GM12878 (cell line): ENCODE data around the gene ATG13. TPM values are rescaled to one million over a fixed set of nuclear protein-coding genes. Genes with fewer than 3 reads are reported as not detected.

Source experiments
- ATAC-seq: fragments of 200-7000 bp; cut with Tn5 transposase; 3 replicates; pipeline ENCODE4 v1.9.1; 2020; ENCODE audit warnings: mild to moderate bottlenecking, moderate library complexity
- BruUV-seq: library from RNA; stranded (reverse); fragments of 400-500 nt; replicated peaks from 2 replicates; lab custom pipeline; 2021; lab: Mats Ljungman, UMichigan
- CTCF ChIA-PET: fragments of 300-600 bp; sonication (Branson Sonifier 250); formaldehyde crosslinking; extraction: SDS; loops from one replicate; lab custom pipeline; 2021; ENCODE audit warnings: inconsistent platforms; lab: Yijun Ruan, JAX
- POLR2A ChIA-PET: fragments of 350-600 bp; formaldehyde crosslinking; extraction: SDS; loops from one replicate; lab custom pipeline; 2021; ENCODE audit warnings: inconsistent platforms; lab: Charles Lee
- RAD21 ChIA-PET: fragments of 300-600 bp; sonication (Branson Sonifier 250); formaldehyde crosslinking; loops from one replicate; lab custom pipeline; 2023; ENCODE audit warnings: antibody characterized with exemption; ENCODE audit not compliant: unreplicated experiment; lab: Charles Lee
- SMC1A ChIA-PET: fragments of 300-600 bp; sonication (Branson Sonifier 250); formaldehyde crosslinking; loops from one replicate; lab custom pipeline; 2023; ENCODE audit not compliant: unreplicated experiment, uncharacterized antibody; lab: Charles Lee
- DNase-seq: peaks from one replicate; pipeline ENCODE4 v3.0.0-alpha.2; 2011; ENCODE audit warnings: low read depth, low spot score
- FAIRE-seq: peaks from 3 replicates; lab custom pipeline; 2011; peaks lifted over from hg19 to GRCh38; lab: Jason Lieb, UNC
- H2AFZ ChIP-seq: 2 replicates; pipeline ENCODE4 v1.6.0; 2011; ENCODE audit warnings: low read depth, low read length, control low read depth; ENCODE audit not compliant: control insufficient read depth
- H3K27ac ChIP-seq: 2 replicates; pipeline ENCODE4 v1.5.1; 2011; ENCODE audit warnings: control low read depth; ENCODE audit not compliant: control insufficient read depth, insufficient read depth
- H3K27me3 ChIP-seq, 2 experiments: replicated peaks in 1 of 2; 2 replicates each; pipeline versions ENCODE4 v1.6.0 to v1.6.1; 2011; ENCODE audit warnings: low read length in 1 of 2; ENCODE audit not compliant: control insufficient read depth in 2 of 2, insufficient read depth in 2 of 2
- H3K36me3 ChIP-seq, 2 experiments: 2 replicates each; pipeline ENCODE4 v1.5.1; 2011; ENCODE audit warnings: low read length in 1 of 2; ENCODE audit not compliant: control insufficient read depth in 2 of 2, insufficient read depth in 2 of 2
- H3K4me1 ChIP-seq: 2 replicates; pipeline ENCODE4 v1.6.1; 2011; ENCODE audit warnings: mild to moderate bottlenecking, low read length, moderate library complexity, mixed read lengths; ENCODE audit not compliant: control insufficient read depth, insufficient read depth
- H3K4me2 ChIP-seq: 2 replicates; pipeline ENCODE4 v1.6.0; 2011; ENCODE audit warnings: control low read depth; ENCODE audit not compliant: control insufficient read depth, insufficient read depth
- H3K4me3 ChIP-seq: fragments of 200-600 bp; sonication (generic); 2 replicates; pipeline ENCODE4 v1.5.1; 2016
- H3K79me2 ChIP-seq: 2 replicates; pipeline ENCODE4 v1.6.0; 2011; ENCODE audit warnings: low read length; ENCODE audit not compliant: control insufficient read depth, insufficient read depth
- H3K9ac ChIP-seq: 2 replicates; pipeline ENCODE4 v1.8.0; 2011; ENCODE audit warnings: low read length, control low read depth, mixed read lengths; ENCODE audit not compliant: control insufficient read depth, insufficient read depth
- H3K9me3 ChIP-seq: replicated peaks from 3 replicates; pipeline ENCODE4 v1.5.1; 2011; ENCODE audit warnings: mild to moderate bottlenecking, low read length; ENCODE audit not compliant: control insufficient read depth, insufficient read depth
- H4K20me1 ChIP-seq: 2 replicates; pipeline ENCODE4 v1.6.0; 2011; ENCODE audit not compliant: control insufficient read depth, insufficient read depth
- BCL3 ChIP-seq: IDR thresholded peaks from 2 replicates; pipeline ENCODE4 v1.6.1; 2011; ENCODE audit warnings: borderline replicate concordance, low read depth, mild to moderate bottlenecking, moderate library complexity, low read length; ENCODE audit not compliant: insufficient read depth, poor library complexity, severe bottlenecking
- BMI1 ChIP-seq: fragments of 450-650 bp; IDR thresholded peaks from 2 replicates; pipeline ENCODE4 v1.6.1; 2016; ENCODE audit warnings: mild to moderate bottlenecking, moderate library complexity, borderline replicate concordance
- DPF2 ChIP-seq: fragments of 450-650 bp; IDR thresholded peaks from 2 replicates; pipeline ENCODE4 v1.6.1; 2017; ENCODE audit warnings: mild to moderate bottlenecking
- ETV6 ChIP-seq, 2 experiments: fragments of 450-650 bp in 1 of 2; IDR thresholded peaks in 1 of 2; conservative IDR thresholded peaks in 1 of 2; 2 replicates each; pipeline ENCODE4 v1.6.1; 2014; ENCODE audit warnings: antibody characterized with exemption in 1 of 2, borderline replicate concordance in 1 of 2, low read depth in 1 of 2, mild to moderate bottlenecking in 1 of 2, moderate library complexity in 1 of 2
- FOXK2 ChIP-seq: fragments of 450-650 bp; IDR thresholded peaks from 2 replicates; pipeline ENCODE4 v1.6.1; 2017; ENCODE audit warnings: mild to moderate bottlenecking, moderate library complexity
- FOXM1 ChIP-seq: IDR thresholded peaks from 2 replicates; pipeline ENCODE4 v1.6.1; 2012; ENCODE audit warnings: low read depth, mild to moderate bottlenecking, inconsistent platforms, low read length, moderate library complexity
- HCFC1 ChIP-seq: fragments of 150-350 bp; IDR thresholded peaks from 2 replicates; pipeline ENCODE4 v1.6.1; 2014; ENCODE audit warnings: low read length
- IKZF1 ChIP-seq: fragments of 450-650 bp; conservative IDR thresholded peaks from 2 replicates; pipeline ENCODE4 v1.6.1; 2017; ENCODE audit warnings: antibody characterized with exemption, mild to moderate bottlenecking
- JUNB ChIP-seq: IDR thresholded peaks from 2 replicates; pipeline ENCODE4 v1.6.1; 2016; ENCODE audit warnings: antibody characterized with exemption, mild to moderate bottlenecking
- POLR2A ChIP-seq: IDR thresholded peaks from 2 replicates; pipeline ENCODE4 v1.6.1; 2011; ENCODE audit warnings: low read depth, mild to moderate bottlenecking, low read length
- POU2F2 ChIP-seq: IDR thresholded peaks from 3 replicates; pipeline ENCODE4 v1.6.1; 2011; ENCODE audit warnings: low read depth, mild to moderate bottlenecking, low read length, borderline replicate concordance
- RUNX3 ChIP-seq: IDR thresholded peaks from 2 replicates; pipeline ENCODE4 v1.6.1; 2012; ENCODE audit warnings: low read length, inconsistent platforms
- SIX5 ChIP-seq: IDR thresholded peaks from 2 replicates; pipeline ENCODE4 v1.6.1; 2011; ENCODE audit warnings: mild to moderate bottlenecking, low read depth, low read length, moderate library complexity; ENCODE audit not compliant: severe bottlenecking
- SMAD1 ChIP-seq: fragments of 450-650 bp; IDR thresholded peaks from 2 replicates; pipeline ENCODE4 v1.6.1; 2018; ENCODE audit warnings: mild to moderate bottlenecking, low read depth; ENCODE audit not compliant: partially characterized antibody
- SMARCA5 ChIP-seq: fragments of 450-650 bp; IDR thresholded peaks from 2 replicates; pipeline ENCODE4 v1.6.1; 2017; ENCODE audit warnings: mild to moderate bottlenecking
- SMC3 ChIP-seq: IDR thresholded peaks from 2 replicates; pipeline ENCODE4 v1.6.1; 2011; ENCODE audit warnings: low read length, improper control_type of control experiment, borderline replicate concordance
- SUPT20H ChIP-seq: IDR thresholded peaks from 2 replicates; pipeline ENCODE4 v1.6.1; 2011; ENCODE audit warnings: low read depth, mild to moderate bottlenecking, low read length, moderate library complexity, borderline replicate concordance; ENCODE audit not compliant: control insufficient read depth
- WRNIP1 ChIP-seq: IDR thresholded peaks from 2 replicates; pipeline ENCODE4 v1.6.1; 2011; ENCODE audit warnings: low read depth, low read length, improper control_type of control experiment, borderline replicate concordance
- ZZZ3 ChIP-seq: IDR thresholded peaks from 2 replicates; pipeline ENCODE4 v1.6.1; 2011; ENCODE audit warnings: low read depth; ENCODE audit not compliant: control insufficient read depth, insufficient read length
- WGBS: methylation state at CpG from one replicate; pipeline ENCODE4 v1.1.6; 2016; ENCODE audit warnings: low lambda C conversion rate; ENCODE audit not compliant: insufficient replicate concordance, insufficient coverage; ENCODE audit errors: missing lambda C conversion rate; 5-methylcytosine and 5-hydroxymethylcytosine counted together
- in situ Hi-C: fragments of 300-500 bp; cut with MboI; formaldehyde crosslinking; loops from 9 replicates; pipeline ENCODE4 v1.14.3; 2018; ENCODE audit warnings: mixed read lengths
- intact Hi-C: fragments of 100-400 bp; cut with micrococcal nuclease; formaldehyde crosslinking; loops from one replicate; pipeline ENCODE4 v1.14.2; 2022; ENCODE audit not compliant: unreplicated experiment
- polyA plus RNA-seq, 11 experiments: library from polyadenylated mRNA; depleted of rRNA in 4 of 11; unstranded in 6 of 11; stranded (reverse) in 5 of 11; fragments of >200 nt; fragmentation: Nextera tagmentation in 4 of 11; fragmentation: Illumina TruSeq in 1 of 11; extraction: Ambion mirVana in 4 of 11; extraction: Trizol in 1 of 11; gene quantifications; 1 replicate in 1 of 11; 2 replicates in 10 of 11; pipeline versions ENCODE4 v1.2.1 to v1.2.3, GENCODE V29; 2011 to 2016; ENCODE audit warnings: inconsistent platforms in 2 of 11, missing spikeins in 2 of 11, low read depth in 1 of 11
- total RNA-seq, 4 experiments: library from RNA; depleted of rRNA in 3 of 4; stranded (reverse); fragments of >200 nt in 3 of 4; fragmentation: Illumina TruSeq in 1 of 4; extraction: Trizol in 1 of 4; gene quantifications; 2 replicates each; pipeline versions ENCODE4 v1.2.1 to v1.2.3, GENCODE V29; 2013 to 2021
- TF ChIP-seq, protein P1 (sequence below): fragments of 450-650 bp; IDR thresholded peaks from 2 replicates; pipeline ENCODE4 v1.6.1; 2017; ENCODE audit warnings: mild to moderate bottlenecking, low read depth, inconsistent platforms; ENCODE audit not compliant: poor library complexity, severe bottlenecking

Gene ATG13
- total and polyA plus RNA-seq, 10 of the 15 experiments (the other 5 are each of a cell fraction or from before 2014, with no cell fraction given), result 10.9 to 61.6 (median 50.9) TPM

DNA sequence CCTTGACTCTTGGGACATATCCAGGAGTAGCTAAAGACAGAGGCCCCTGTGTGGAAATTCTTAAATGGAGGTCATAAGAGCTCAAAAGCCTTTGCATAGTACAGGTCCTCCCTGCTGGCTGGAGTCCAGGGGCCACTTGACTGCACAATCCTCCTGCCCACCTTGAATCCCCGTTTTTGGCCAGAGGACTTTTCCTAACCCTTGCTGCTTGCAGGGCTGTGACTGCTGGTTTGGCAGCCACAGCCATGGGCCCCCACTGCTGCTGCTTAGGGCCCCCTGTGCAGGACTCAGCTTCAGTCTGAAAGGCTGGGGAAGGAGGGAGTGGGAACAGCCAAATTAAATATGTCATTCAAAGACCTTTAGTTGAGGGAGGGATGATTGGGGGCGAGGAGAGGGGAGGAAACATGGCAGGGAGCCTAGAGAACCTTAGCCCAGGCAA is 49.7 kb downstream of the ATG13 start (continued):
- no peak for TF ChIP-seq SUPT20H
- no peak for TF ChIP-seq SIX5
- no peak for TF ChIP-seq ZZZ3
- TF ChIP-seq FOXK2, result no peak
- no peak for TF ChIP-seq RUNX3

DNA sequence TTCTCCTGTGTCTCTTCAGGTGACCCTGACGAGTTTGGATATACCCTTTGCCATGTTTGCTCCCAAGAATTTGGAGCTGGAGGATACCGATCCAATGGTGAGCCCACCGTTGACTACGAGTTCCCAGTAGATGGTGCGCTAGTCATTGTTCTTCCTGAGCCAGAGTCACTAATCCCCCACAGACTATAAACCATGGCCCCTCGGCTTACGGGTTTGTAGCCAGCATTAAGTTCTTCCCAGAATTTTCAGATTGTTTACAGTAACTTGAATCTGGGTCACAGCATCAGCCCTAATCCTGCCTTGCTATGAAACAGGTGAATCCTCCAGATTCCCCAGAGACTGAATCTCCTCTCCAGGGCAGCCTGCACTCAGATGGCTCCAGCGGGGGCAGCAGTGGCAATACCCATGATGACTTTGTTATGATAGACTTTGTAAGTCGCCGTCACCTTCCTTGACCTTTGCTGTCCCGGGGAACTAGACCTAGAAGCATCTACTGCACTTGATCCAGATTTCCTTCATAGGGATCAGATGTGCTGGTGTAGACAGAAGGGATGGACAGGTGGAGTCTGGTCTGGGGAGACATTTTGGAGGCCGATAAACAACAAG is 51.2 kb downstream of the ATG13 start:
- Histone ChIP-seq H3K79me2 (no peaks in the 10 kb centered on the region), H3K9me3 (no peaks in the 10 kb centered on the region), H3K4me1 (no peaks in the 10 kb centered on the region), H3K9ac (no peak overlapping the region), H3K36me3 (peaks cover 17 to 31% of the 10 kb centered on the region in 2 experiments), H3K4me3 (no peak overlapping the region), H3K27ac (no peak overlapping the region), H3K4me2 (no peak overlapping the region), H3K27me3 (no peaks in the 10 kb centered on the region), H4K20me1 (no peaks in the 10 kb centered on the region), H2AFZ (no peak overlapping the region)
- intact Hi-C loops (no loop called here), in situ Hi-C loops (no loop called here)
- RAD21 ChIA-PET, result no interaction called here
- FAIRE-seq (no peak), DNase-seq (no peak), ATAC-seq (no peak)
- CTCF ChIA-PET, result no interaction called here
- WGBS, result 89% methylated on average over 12 of the region's 12 CpGs
- POLR2A ChIA-PET, result interaction anchor here (0.6 kb wide), 1 partner anchor 35 kb away, joined by 3 read pairs; no protein-coding TSS in a partner anchor
- SMC1A ChIA-PET, result no interaction called here
- no TSS peak for BruUV-seq
- TF ChIP-seq SMARCA5 (no peak), IKZF1 (no peak), JUNB (no peak), POLR2A (no peak), SMC3 (no peak), BCL3 (no peak), HCFC1 (no peak), FOXM1 (no peak), SMAD1 (no peak), ETV6 (conservative IDR thresholded peaks at IDR 0.05 in 1 of 2, IDR thresholded peaks at IDR 0.05 in 1 of 2; ENCODE audit: borderline replicate concordance in 1 of 2, low read depth in 1 of 2) (no peak), WRNIP1 (no peak), POU2F2 (no peak), BMI1 (no peak), DPF2 (no peak)
- TF ChIP-seq, protein P1, sequence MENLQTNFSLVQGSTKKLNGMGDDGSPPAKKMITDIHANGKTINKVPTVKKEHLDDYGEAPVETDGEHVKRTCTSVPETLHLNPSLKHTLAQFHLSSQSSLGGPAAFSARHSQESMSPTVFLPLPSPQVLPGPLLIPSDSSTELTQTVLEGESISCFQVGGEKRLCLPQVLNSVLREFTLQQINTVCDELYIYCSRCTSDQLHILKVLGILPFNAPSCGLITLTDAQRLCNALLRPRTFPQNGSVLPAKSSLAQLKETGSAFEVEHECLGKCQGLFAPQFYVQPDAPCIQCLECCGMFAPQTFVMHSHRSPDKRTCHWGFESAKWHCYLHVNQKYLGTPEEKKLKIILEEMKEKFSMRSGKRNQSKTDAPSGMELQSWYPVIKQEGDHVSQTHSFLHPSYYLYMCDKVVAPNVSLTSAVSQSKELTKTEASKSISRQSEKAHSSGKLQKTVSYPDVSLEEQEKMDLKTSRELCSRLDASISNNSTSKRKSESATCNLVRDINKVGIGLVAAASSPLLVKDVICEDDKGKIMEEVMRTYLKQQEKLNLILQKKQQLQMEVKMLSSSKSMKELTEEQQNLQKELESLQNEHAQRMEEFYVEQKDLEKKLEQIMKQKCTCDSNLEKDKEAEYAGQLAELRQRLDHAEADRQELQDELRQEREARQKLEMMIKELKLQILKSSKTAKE, result no peak
